GM23338 (cell line): ENCODE data around the gene EFCAB6.

Experiments used
- CREB1 ChIP-seq: fragments of 250-450 bp; sonication (Bioruptor Pico); IDR thresholded peaks from 2 replicates; pipeline ENCODE4 v1.5.0; 2020; ENCODE audit warnings: low read depth, mild to moderate bottlenecking, moderate library complexity
- CTCF ChIP-seq, 2 experiments: fragments of 200-600 bp in 1 of 2; sonication (generic) in 1 of 2; conservative IDR thresholded peaks; 2 replicates each; pipeline versions ENCODE4 v1.5.1 to v1.6.1; 2016 to 2017; ENCODE audit warnings: antibody characterized with exemption in 2 of 2, low read depth in 2 of 2, mild to moderate bottlenecking in 2 of 2, moderate library complexity in 1 of 2

GRCh38 chr22:43755011-43755410, 57.1 kb downstream of the EFCAB6 start:
- TF ChIP-seq CTCF (conservative IDR thresholded peaks at IDR 0.05; ENCODE audit: low read depth in 2 of 2), result no peak
- TF ChIP-seq CREB1 (CRISPR knock-in tag), result no peak
